ENCODE measurements around the gene GLRX3.

The GLRX3 gene

DNA sequence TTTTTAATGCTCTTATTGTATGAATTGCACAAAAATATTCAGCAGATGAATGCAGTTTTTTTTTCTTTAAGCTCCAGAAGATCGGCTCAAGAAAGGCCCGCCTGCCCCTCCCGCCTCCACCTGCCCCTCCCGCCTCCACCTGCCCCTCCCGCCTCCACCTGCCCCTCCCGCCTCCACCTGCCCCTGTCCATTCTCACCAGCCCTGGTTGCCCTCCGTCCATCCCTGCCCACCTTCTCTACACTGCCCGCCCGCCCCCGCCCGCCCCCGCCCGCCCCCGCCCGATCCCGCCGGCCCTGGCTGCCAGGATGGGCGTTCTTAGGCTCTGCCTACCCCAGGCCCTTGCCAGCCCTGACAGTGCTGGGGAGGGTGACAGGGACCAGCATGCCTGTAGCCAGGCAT is 67.4 kb downstream of the GLRX3 start:
- no peaks in the 10 kb centered on the region for H3K4me1 Mint-ChIP-seq (ENCODE audit: low read depth)
- H3K27ac Mint-ChIP-seq: no peak overlapping the region
- no peak overlapping the region for H3K4me3 Mint-ChIP-seq
- H3K36me3 Mint-ChIP-seq: no peaks in the 10 kb centered on the region
- no peaks in the 10 kb centered on the region for H3K9me3 Mint-ChIP-seq (ENCODE audit: low read depth)
- H3K27me3 Mint-ChIP-seq: no peaks in the 10 kb centered on the region

DNA sequence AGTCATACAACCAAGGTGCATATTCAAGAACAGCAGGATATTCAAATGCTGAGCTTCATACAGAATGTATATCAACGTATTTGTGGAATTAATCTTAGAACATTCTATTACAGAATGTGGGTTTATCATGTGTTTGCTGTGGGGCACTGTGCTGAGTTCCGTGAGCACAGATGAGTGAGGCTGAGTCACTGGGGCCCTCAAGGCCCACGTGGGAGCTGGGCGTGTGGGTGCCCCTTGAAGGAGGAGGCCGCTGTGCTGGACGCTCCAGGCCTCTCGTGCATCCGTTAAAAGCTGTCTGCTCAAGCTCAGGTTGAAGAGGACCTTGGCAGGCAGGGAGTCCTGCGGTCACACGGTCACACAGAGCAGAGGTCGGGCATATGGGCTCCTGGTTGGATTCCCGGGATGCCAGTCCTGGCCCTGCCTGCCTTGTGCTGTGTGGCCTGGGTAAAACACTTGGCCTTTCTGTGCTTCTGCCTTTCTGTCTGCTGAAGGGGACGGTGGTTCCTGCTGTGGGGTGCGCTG is 70.1 kb downstream of the GLRX3 start:
- Mint-ChIP-seq H3K36me3 (no peaks in the 10 kb centered on the region), H3K27me3 (no peaks in the 10 kb centered on the region), H3K4me1 (ENCODE audit: low read depth) (no peaks in the 10 kb centered on the region), H3K9me3 (ENCODE audit: low read depth) (no peaks in the 10 kb centered on the region), H3K27ac (no peak overlapping the region), H3K4me3 (no peak overlapping the region)

DNA sequence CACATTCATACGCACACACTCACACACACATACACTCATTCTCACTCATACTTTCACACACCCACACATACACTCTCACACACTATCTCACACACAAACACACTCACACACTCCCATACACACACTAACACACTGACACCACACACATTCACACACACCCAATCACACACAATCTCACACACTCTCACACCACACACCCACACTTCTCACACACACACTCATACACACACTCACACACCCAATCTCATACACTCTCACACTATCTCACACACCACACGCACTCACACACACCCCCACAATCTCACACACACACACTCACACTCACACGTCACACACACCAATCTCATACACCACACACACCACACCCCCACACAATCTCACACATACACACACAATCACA is 71.0 kb downstream of the GLRX3 start:
- Mint-ChIP-seq H3K36me3 (no peaks in the 10 kb centered on the region), H3K4me1 (ENCODE audit: low read depth) (no peaks in the 10 kb centered on the region), H3K27ac (no peak overlapping the region), H3K9me3 (ENCODE audit: low read depth) (no peaks in the 10 kb centered on the region), H3K4me3 (no peak overlapping the region), H3K27me3 (no peaks in the 10 kb centered on the region)

DNA sequence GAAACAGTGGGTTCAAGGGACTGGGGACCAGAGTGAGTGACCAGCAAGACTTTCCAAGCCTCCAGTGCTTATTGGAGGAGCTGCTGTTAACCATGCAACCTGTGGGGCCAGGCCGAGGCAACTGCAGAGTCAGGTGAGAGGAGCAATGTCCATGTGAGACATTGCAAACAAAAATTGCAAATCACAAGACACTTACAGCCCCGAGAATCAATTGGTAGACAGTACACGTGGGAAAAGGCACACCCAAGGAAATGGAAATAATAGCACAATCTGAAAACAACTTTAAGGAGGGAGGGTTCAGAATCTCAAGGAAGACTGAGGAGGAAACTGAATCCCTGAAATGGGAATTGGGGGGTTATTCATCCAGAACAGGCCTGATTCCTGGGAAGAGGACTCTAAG is 72.6 kb downstream of the GLRX3 start:
- Mint-ChIP-seq H3K9me3 (ENCODE audit: low read depth) (no peaks in the 10 kb centered on the region), H3K4me1 (ENCODE audit: low read depth) (no peaks in the 10 kb centered on the region), H3K4me3 (no peak overlapping the region), H3K36me3 (no peaks in the 10 kb centered on the region), H3K27me3 (no peaks in the 10 kb centered on the region), H3K27ac (no peak overlapping the region)

DNA sequence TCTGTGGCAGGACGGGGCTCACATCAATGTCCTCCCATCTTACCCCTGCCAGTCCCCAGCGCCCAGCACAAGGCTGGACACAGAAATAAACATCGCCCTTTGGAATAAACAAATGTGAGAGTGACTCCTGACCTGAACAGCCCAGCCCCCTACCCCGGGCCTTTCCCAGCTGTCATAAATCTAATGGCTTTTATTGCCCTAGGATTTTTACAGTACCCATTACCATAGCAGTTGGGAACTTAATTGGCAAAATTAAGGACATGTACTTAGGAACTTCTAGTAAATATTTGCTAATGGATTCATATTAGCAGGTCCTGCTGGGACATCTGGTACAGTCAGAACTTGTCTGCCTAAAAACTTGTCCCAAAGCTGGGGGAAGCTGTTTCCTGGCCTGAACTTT is 76.6 kb downstream of the GLRX3 start:
- Mint-ChIP-seq H3K4me1 (ENCODE audit: low read depth) (no peaks in the 10 kb centered on the region), H3K27ac (no peak overlapping the region), H3K36me3 (no peaks in the 10 kb centered on the region)

DNA sequence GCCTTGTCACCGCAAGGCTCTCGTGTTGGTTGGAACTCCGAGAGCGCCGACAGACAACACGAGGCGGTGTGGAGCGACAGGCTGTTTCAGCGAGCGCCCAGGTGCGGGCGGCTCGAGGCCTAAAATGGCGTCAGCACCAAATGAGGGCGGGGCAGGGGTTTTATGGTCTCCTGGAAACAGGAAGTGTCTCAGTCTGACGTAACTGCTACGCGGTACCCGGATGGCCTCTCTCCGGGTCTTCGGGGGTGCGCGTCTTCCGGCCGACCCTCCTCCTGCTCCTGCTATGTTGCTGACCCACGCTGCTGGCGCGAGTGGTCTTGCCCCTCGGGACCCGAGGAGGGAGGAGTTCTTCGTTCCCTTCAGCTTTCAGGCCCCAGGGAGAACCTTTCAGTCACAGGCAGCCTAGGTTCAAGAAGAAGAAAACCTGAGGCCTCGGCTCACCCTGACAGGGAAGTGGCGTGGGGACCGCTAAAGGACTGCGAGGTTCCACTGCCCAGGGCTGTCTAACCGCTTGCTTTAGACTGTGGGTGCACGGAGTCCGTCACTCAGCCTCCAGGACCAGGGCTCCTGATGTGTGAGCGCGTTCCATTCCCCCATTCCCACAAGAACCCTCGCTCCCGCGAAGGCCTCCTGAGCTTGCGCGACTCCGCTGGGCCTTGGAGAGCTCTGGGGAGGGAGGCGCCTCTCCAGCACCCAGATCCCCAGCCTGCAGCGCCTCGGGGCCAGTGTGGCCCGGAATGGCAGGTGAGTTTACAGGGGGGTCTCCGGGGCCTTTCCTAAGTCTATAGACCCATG is 77.3 kb downstream of the GLRX3 start:
- H3K36me3 Mint-ChIP-seq: no peaks in the 10 kb centered on the region
- no peaks in the 10 kb centered on the region for H3K4me1 Mint-ChIP-seq (ENCODE audit: low read depth)

More for the DNA sequence above, 76.6 kb downstream of the GLRX3 start:
- H3K9me3 Mint-ChIP-seq (ENCODE audit: low read depth): no peaks in the 10 kb centered on the region
- H3K27me3 Mint-ChIP-seq: no peaks in the 10 kb centered on the region
- H3K4me3 Mint-ChIP-seq: no peak overlapping the region

DNA sequence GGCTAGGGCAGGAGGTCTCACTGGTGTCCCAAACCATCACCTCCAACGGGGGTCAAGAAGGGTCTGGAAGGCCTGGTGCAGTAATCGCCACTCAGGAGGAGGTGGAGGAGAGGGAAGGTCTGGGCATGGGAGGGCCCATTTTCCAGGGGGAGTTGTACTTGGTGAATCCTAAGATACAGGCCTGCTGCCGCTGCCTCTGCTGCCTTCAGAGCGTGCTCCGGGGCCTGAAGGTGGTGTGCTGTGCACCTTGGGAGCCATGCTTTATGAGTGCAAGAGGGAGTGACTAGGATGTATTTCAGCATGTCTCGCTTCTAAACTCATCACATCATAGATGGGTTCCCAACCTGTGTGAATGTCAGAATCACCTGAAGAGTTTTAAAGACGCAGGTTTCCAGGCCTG is 78.2 kb downstream of the GLRX3 start:
- Mint-ChIP-seq H3K9me3 (ENCODE audit: low read depth) (no peaks in the 10 kb centered on the region), H3K4me1 (ENCODE audit: low read depth) (no peaks in the 10 kb centered on the region), H3K27me3 (no peaks in the 10 kb centered on the region), H3K36me3 (no peaks in the 10 kb centered on the region), H3K27ac (no peak overlapping the region), H3K4me3 (no peak overlapping the region)

More for the DNA sequence above, 77.3 kb downstream of the GLRX3 start:
- H3K4me3 Mint-ChIP-seq: no peak overlapping the region
- no peaks in the 10 kb centered on the region for H3K27me3 Mint-ChIP-seq
- no peaks in the 10 kb centered on the region for H3K9me3 Mint-ChIP-seq (ENCODE audit: low read depth)
- H3K27ac Mint-ChIP-seq: no peak overlapping the region

DNA sequence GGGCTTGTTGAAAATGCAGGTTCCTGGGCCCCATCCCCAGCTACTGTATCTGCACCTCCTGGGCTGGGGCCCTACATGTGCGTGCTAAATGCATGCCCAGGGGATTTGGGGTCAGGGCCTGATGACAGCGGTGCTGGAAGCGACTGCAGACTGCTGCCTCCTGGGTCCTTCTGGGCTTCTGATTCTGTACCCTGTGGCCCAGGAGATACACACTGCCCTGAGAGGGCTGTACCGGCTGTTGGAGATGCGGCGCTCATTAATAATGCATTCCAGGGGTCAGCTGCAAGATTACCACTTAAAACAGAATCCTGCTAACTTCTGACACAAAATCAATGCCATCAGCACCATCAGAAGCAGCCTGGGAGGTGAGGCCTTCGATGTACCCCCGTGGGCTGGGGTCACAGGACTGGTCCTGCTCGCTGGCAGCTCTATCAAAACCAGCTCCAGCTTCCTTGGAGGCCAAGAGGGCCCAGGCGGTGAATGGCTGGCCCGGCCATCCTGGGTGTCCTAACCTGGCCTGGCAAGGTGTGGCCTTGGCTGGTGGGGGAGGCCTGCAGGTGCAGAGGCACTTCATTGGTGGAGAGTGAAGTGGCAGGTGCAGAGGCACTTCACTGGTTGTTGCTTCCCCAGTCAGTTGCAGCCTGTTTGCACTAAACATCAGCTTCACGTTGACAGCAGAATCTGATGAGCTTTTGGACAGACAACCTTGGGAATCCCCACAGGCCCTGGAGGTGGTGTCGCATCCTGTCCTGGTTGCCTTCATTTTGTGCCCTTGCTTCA is 79.2 kb downstream of the GLRX3 start:
- no peaks in the 10 kb centered on the region for H3K4me1 Mint-ChIP-seq (ENCODE audit: low read depth)
- H3K27me3 Mint-ChIP-seq: no peaks in the 10 kb centered on the region
- peaks cover 2% of the 10 kb centered on the region for H3K36me3 Mint-ChIP-seq
- no peak overlapping the region for H3K4me3 Mint-ChIP-seq
- H3K27ac Mint-ChIP-seq: no peak overlapping the region
- H3K9me3 Mint-ChIP-seq (ENCODE audit: low read depth): no peaks in the 10 kb centered on the region

DNA sequence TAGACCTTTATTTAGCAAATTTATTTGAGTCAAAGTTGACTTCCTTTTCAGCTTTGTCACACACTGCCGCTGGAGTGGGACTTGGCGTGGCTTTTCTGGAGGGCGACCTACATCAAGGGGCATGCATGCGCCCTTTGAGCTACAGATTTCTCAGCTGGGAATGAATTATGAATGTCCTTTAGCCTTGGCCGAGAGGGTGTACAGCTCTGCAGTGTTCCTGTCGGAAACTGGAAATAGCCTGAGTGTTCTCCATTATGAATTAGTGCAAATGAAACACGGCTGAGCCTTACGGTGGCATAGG is 79.7 kb downstream of the GLRX3 start:
- no peak overlapping the region for H3K27ac Mint-ChIP-seq
- H3K27me3 Mint-ChIP-seq: no peaks in the 10 kb centered on the region
- H3K36me3 Mint-ChIP-seq: peaks cover 2% of the 10 kb centered on the region
- H3K4me1 Mint-ChIP-seq (ENCODE audit: low read depth): no peaks in the 10 kb centered on the region
- no peak overlapping the region for H3K4me3 Mint-ChIP-seq
- H3K9me3 Mint-ChIP-seq (ENCODE audit: low read depth): no peaks in the 10 kb centered on the region

DNA sequence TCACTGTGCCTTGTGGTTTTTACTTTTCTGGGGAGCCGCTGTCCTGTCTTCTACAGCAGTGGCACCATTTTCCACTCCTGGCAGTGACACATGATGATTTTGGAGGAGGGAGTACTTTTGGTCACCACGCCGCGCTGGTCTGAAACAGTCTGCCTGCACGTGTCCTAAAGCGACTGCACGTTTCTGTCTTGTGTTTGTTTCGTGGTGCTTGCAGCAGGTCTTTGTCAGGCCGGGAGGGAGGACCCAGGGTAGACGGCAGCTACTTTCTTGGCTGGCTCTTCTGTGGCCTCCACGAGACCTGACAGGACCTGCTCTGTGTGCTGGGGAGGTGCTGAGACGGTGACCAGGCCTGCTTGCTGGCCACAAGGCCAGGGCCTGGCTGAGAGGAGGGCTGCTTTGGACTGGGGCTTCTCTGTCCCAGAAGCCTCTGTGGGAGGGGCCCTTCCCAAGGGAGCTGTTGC is 82.0 kb downstream of the GLRX3 start:
- H3K36me3 Mint-ChIP-seq: peaks cover 2% of the 10 kb centered on the region
- H3K27ac Mint-ChIP-seq: no peak overlapping the region
- H3K27me3 Mint-ChIP-seq: no peaks in the 10 kb centered on the region
- no peak overlapping the region for H3K4me3 Mint-ChIP-seq
- no peaks in the 10 kb centered on the region for H3K9me3 Mint-ChIP-seq (ENCODE audit: low read depth)
- no peaks in the 10 kb centered on the region for H3K4me1 Mint-ChIP-seq (ENCODE audit: low read depth)

DNA sequence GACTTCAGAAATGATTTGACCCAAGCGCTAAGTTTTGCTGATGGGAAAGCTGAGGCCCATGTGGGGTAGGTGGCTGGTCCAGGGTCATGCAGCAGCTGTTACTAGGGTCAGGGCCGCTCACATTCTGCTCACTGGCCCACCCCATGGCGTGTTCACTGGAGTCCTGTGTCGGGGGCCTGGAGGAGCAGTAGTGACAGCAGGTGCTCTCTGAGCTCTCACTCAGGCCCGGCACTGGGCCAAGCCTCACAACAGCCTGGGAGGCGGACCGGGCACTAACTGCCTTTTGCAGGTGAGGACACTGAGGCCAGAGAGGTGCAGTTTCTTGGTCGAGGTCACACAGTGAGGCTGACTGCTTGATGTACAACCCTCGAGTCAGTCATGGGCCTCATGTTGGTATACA is 82.7 kb downstream of the GLRX3 start:
- no peaks in the 10 kb centered on the region for H3K4me1 Mint-ChIP-seq (ENCODE audit: low read depth)
- no peaks in the 10 kb centered on the region for H3K27me3 Mint-ChIP-seq
- H3K36me3 Mint-ChIP-seq: peaks cover 2% of the 10 kb centered on the region
- H3K9me3 Mint-ChIP-seq (ENCODE audit: low read depth): no peaks in the 10 kb centered on the region
- H3K4me3 Mint-ChIP-seq: no peak overlapping the region
- no peak overlapping the region for H3K27ac Mint-ChIP-seq

DNA sequence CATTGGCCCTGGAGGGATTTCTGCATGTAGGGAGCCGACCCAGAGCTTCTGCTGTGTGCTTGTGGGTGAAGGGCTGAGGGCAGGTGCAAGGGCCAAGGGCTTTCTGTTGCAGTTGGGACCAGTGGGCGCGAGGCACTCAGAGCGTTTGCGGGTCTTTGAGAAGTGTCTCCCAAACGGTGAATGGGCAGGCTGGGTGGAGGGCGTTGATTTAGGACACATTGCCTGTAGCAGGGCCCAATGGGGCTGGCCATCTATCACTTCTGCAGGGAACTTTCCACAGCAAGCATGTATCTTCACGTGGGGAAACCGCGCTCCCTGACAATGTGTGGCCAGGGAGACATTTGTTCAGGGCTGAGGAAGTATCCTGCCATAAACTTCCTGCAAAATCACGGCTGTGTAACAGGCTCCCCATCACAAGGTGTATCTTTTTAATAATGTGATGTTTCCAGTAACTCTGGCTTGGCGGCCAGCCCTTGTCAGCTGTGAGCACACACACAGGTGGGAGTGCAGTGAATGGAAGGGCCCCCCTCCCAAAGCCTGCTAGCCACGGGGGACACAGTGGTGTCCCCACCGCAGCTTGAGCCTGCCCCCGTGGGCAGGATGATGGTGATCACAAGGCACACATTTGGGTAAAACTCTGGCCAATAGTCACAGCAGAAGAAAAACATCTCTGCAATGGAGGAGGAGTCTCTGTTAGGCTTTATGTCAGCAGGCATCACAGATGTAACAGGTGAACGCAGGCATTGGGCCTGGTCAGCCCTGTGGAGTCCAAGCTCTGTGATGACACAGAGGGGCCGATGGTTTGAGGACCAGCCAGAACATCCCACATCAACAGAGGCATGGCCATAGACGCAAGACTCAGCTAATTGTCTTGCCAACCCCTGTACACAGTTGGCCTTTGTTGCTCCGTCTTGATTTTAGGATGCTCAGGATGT is 84.3 kb downstream of the GLRX3 start:
- no peak overlapping the region for H3K4me3 Mint-ChIP-seq
- H3K27ac Mint-ChIP-seq: no peak overlapping the region
- H3K36me3 Mint-ChIP-seq: peaks cover 8% of the 10 kb centered on the region
- no peaks in the 10 kb centered on the region for H3K9me3 Mint-ChIP-seq (ENCODE audit: low read depth)
- no peaks in the 10 kb centered on the region for H3K4me1 Mint-ChIP-seq (ENCODE audit: low read depth)
- H3K27me3 Mint-ChIP-seq: no peaks in the 10 kb centered on the region

DNA sequence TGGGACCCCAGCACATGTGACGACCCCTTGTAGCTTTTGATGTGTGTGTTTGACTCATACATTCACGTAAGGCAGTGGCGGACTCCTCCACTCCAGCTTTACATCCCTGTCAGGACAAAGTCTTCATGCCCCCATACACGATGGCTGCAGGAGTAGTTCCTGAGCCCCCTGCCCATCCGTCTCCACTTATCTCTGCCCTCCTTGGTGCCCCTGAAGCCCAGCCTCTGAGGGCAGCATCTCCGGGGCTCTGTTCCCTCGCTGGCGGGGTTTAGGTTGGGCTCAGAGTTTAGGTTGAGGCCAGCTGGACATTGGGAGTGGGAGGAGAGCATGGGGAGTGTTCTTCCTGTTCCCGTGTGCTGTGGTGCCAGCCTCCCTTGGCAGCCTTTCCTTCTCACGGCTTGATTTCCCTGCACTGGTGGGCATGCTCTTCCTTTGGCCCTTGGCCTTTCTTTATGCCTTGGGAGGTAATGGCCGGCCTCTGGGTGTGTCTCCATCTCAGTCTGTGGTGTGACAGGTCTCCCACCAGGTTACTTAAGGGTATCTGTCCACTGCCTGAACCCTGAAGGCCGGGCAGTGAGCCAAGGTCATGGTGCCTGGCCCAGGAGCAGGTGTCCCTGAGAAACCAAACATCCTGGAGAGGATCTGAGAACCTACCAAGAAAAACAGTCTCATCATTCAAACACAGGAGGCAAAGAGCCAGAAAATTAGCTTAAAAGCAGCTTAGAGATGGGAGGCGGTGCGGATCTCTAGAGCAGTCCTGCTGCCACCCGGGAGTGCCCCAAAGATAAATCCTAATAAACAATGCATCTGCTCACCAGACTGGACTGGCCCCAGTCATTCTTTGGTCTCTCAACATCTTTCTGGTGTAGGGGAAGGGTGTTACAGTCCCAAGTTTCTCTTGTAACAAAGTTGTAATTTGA is 85.5 kb downstream of the GLRX3 start:
- H3K36me3 Mint-ChIP-seq: peaks cover 13% of the 10 kb centered on the region
- H3K9me3 Mint-ChIP-seq (ENCODE audit: low read depth): no peaks in the 10 kb centered on the region
- no peak overlapping the region for H3K27ac Mint-ChIP-seq
- no peaks in the 10 kb centered on the region for H3K4me1 Mint-ChIP-seq (ENCODE audit: low read depth)
- H3K4me3 Mint-ChIP-seq: no peak overlapping the region
- no peaks in the 10 kb centered on the region for H3K27me3 Mint-ChIP-seq

DNA sequence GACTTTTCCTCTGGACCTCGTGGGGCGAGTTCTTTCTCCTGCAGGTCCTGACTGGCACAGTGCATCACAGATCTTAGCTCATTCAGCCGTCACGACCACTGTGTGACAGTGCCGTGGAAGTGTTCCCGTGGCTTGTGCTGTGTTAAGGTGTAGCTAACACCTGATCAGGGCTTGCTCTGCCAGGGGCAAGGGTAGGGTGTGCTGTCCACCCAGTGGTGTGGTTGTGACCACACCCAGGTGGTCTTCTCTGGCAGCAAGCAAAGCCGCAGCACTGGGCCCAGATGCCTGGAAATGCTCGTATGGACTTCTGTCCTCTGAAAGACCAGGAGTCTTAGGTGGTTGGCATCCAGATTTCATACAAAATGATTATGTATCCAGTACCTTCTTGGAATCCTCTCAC is 86.2 kb downstream of the GLRX3 start:
- Mint-ChIP-seq H3K27me3 (no peaks in the 10 kb centered on the region), H3K36me3 (peaks cover 16% of the 10 kb centered on the region), H3K4me3 (no peak overlapping the region), H3K27ac (no peak overlapping the region), H3K4me1 (ENCODE audit: low read depth) (no peaks in the 10 kb centered on the region), H3K9me3 (ENCODE audit: low read depth) (peaks cover 3% of the 10 kb centered on the region)
